Activated CD8-positive, alpha-beta T cell treated with anti-CD3 and anti-CD28 coated beads for 36 hours (primary cell): ENCODE measurements around the gene ZNF418. TPM values are rescaled to one million over a fixed set of nuclear protein-coding genes. Genes with fewer than 3 reads are reported as not detected.
A peak's percentile ranks its signal among the peaks of the same experiment; 100 is the strongest.
"Not testable (repeated sequence)": the region's sequence is repeated elsewhere in the genome, so short reads cannot be mapped to it uniquely, and the experiment has no call there.

Experiments used
- ATAC-seq: fragments of 200-7000 bp; cut with Tn5 transposase; one replicate; pipeline ENCODE4 v1.10.0; 2021; ENCODE audit warnings: mild to moderate bottlenecking, moderate library complexity
- CTCF ChIA-PET: fragments of 350-600 bp; sonication (Branson Sonifier 250); formaldehyde crosslinking; loops from one replicate; lab custom pipeline; 2021; ENCODE audit warnings: antibody characterized with exemption; lab: Charles Lee
- POLR2A ChIA-PET: fragments of 350-600 bp; sonication (Branson Sonifier 250); formaldehyde crosslinking; loops from one replicate; lab custom pipeline; 2021; ENCODE audit warnings: antibody characterized with exemption; lab: Charles Lee
- DNase-seq: peaks from one replicate; pipeline ENCODE4 v3.0.0-alpha.2; 2020
- H3K27ac Mint-ChIP-seq: one replicate; pipeline ENCODE4 v1.8.0; 2021; ENCODE audit warnings: mild to moderate bottlenecking, mixed read lengths
- H3K27me3 Mint-ChIP-seq: one replicate; pipeline ENCODE4 v1.8.0; 2021; ENCODE audit warnings: mixed read lengths
- H3K36me3 Mint-ChIP-seq: one replicate; pipeline ENCODE4 v1.8.0; 2021; ENCODE audit warnings: low read depth, mixed read lengths
- H3K4me1 Mint-ChIP-seq: one replicate; pipeline ENCODE4 v1.8.0; 2021; ENCODE audit warnings: low read depth, mixed read lengths
- H3K4me3 Mint-ChIP-seq: one replicate; pipeline ENCODE4 v1.8.0; 2021; ENCODE audit warnings: mild to moderate bottlenecking, moderate library complexity, mixed read lengths
- H3K9me3 Mint-ChIP-seq: one replicate; pipeline ENCODE4 v1.8.0; 2021; ENCODE audit warnings: mixed read lengths
- intact Hi-C: fragments of 100-400 bp; cut with micrococcal nuclease; formaldehyde crosslinking; loops from one replicate; pipeline ENCODE4 v1.10.0; 2022
- total RNA-seq, 2 experiments: library from RNA; stranded (reverse); gene quantifications; one replicate each; pipeline ENCODE4 v1.2.3, GENCODE V29; 2021
- TF ChIP-seq, protein P1 (sequence below): fragments of 200-600 bp; IDR thresholded peaks from one replicate; pipeline ENCODE4 v1.8.0; 2022; ENCODE audit warnings: antibody characterized with exemption, mild to moderate bottlenecking

The ZNF418 gene
- total RNA-seq, 2 experiments from 2014 or later = 4.1 to 5.0 TPM

DNA sequence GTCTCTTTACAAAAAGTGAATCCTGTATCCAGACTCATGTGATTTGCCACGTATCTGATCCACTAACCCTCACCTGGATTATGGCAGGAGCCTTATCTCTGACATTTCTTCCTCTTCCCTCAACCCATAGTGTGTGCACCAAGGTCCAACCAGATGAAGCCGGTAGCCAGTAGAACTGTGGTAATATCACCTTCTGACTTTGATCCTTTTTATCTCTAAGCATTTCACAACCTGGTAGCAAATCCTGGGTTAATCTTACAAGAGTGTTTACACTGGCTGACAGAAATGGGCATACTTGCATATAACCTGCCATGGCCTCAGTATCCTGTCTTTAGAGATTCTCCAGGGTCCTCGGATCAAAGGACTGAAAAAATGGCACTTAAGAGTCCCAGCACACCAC, 20.7 kb downstream of the ZNF418 start:
- CTCF ChIA-PET = no interaction called here
- Mint-ChIP-seq H3K27ac (no peak overlapping the region), H3K4me1 (peaks cover 27% of the 10 kb centered on the region), H3K9me3 (peaks cover 31% of the 10 kb centered on the region), H3K4me3 (peak overlapping the region; percentile 84), H3K27me3 (no peaks in the 10 kb centered on the region), H3K36me3 (peaks cover 67% of the 10 kb centered on the region)
- DNase-seq (no peak), ATAC-seq (no peak)
- TF ChIP-seq, protein P1, sequence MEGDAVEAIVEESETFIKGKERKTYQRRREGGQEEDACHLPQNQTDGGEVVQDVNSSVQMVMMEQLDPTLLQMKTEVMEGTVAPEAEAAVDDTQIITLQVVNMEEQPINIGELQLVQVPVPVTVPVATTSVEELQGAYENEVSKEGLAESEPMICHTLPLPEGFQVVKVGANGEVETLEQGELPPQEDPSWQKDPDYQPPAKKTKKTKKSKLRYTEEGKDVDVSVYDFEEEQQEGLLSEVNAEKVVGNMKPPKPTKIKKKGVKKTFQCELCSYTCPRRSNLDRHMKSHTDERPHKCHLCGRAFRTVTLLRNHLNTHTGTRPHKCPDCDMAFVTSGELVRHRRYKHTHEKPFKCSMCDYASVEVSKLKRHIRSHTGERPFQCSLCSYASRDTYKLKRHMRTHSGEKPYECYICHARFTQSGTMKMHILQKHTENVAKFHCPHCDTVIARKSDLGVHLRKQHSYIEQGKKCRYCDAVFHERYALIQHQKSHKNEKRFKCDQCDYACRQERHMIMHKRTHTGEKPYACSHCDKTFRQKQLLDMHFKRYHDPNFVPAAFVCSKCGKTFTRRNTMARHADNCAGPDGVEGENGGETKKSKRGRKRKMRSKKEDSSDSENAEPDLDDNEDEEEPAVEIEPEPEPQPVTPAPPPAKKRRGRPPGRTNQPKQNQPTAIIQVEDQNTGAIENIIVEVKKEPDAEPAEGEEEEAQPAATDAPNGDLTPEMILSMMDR = no peak
- intact Hi-C loops = no loop called here
- POLR2A ChIA-PET = interaction anchor here (1.3 to 1.4 kb wide), 2 partner anchors 12 to 27 kb away, joined by 3 to 6 read pairs; no protein-coding TSS in a partner anchor

DNA sequence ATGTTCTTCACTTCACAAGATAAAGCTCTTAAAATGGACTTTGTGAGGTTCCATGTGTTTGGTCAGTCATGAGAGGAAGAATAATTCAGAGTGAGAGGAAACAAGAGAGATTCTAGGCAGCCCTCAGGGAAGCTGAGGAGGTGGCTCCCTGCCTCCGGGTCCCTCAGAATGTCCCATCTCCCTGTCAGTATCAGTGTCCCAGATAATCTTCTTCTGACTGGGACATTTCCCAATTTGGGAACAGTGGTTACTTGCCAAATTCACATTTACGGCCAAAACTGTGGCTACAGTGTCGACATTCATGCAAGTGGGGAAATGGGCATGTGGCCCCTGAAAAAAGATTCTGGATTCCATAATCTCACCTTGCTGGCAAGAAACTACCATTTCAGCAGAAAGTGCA, 27.8 kb downstream of the ZNF418 start:
- no peak for ATAC-seq
- no peak for DNase-seq
- Mint-ChIP-seq H3K9me3 (peaks cover 33% of the 10 kb centered on the region), H3K4me3 (no peak overlapping the region), H3K36me3 (peaks cover 66% of the 10 kb centered on the region), H3K27me3 (no peaks in the 10 kb centered on the region), H3K27ac (no peak overlapping the region), H3K4me1 (peaks cover 17% of the 10 kb centered on the region)
- intact Hi-C loops = no loop called here
- ChIA-PET CTCF (no interaction called here), POLR2A (no interaction called here)
- TF ChIP-seq, protein P1 = no peak

DNA sequence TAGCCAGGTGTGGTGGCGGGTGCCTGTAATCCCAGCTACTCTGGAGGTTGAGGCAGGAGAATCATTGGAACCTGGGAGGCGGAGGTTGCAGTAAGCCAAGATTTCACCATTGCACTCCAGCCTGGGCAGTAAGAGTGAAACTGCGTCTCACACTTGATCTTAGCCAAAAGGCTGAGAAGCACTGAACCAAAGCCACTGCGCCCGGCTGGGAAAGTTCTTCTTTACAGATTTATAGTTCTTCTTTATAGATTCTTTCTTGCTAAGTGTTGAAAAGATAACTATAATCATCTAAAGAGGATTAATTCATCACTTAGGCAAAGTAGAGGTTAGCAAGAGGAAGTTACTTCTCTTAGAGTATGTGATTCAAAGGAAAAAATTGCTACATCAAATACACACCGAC, 29.9 kb downstream of the ZNF418 start:
- Mint-ChIP-seq H3K36me3 (peaks cover 49% of the 10 kb centered on the region), H3K4me3 (no peak overlapping the region), H3K27me3 (no peaks in the 10 kb centered on the region), H3K9me3 (peaks cover 23% of the 10 kb centered on the region), H3K4me1 (peaks cover 12% of the 10 kb centered on the region), H3K27ac (no peak overlapping the region)
- intact Hi-C loops = no loop called here
- ChIA-PET POLR2A (no interaction called here), CTCF (no interaction called here)
- DNase-seq (no peak), ATAC-seq (no peak)
- TF ChIP-seq, protein P1 = no peak

DNA sequence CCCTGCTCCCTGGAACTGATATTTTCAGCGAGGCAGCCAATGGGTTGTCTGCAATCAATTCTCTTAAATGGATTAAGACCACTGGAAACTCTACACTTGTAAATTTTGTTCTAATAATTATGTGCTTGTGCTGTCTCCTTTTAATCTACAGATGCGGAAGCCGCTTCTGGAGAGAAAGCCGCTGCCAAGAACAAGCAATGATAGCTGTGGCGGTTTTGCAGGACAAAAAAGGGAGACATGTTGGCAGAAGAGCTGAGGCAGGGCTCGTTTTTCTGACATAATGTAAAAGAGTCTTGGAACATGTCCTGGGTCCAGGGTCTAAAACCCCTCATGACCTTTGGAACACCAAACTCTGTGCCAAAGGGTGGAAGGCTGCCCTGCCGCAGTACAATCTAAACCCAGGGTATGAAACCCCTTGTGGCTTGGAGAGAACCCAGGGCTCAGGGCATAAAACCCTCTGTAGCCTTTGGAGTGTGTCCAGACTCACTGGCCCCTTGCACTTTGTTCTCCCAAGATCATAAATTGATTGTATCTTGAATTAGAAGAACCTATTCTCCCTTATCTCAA, 31.5 kb downstream of the ZNF418 start:
- no peaks in the 10 kb centered on the region for H3K27me3 Mint-ChIP-seq
- no peak for DNase-seq
- TF ChIP-seq, protein P1 = no peak
- no peak overlapping the region for H3K27ac Mint-ChIP-seq
- ChIA-PET POLR2A (no interaction called here), CTCF (interaction anchor here (0.9 to 2.1 kb wide), 3 partner anchors 12 to 22 kb away, joined by 3 to 4 read pairs (median 4); partner anchors contain the start of gene ZNF417)
- H3K4me3 Mint-ChIP-seq = no peak overlapping the region
- peaks cover 39% of the 10 kb centered on the region for H3K36me3 Mint-ChIP-seq
- peaks cover 12% of the 10 kb centered on the region for H3K4me1 Mint-ChIP-seq
- H3K9me3 Mint-ChIP-seq = peaks cover 18% of the 10 kb centered on the region
- intact Hi-C loops = no loop called here
- ATAC-seq = no peak

DNA sequence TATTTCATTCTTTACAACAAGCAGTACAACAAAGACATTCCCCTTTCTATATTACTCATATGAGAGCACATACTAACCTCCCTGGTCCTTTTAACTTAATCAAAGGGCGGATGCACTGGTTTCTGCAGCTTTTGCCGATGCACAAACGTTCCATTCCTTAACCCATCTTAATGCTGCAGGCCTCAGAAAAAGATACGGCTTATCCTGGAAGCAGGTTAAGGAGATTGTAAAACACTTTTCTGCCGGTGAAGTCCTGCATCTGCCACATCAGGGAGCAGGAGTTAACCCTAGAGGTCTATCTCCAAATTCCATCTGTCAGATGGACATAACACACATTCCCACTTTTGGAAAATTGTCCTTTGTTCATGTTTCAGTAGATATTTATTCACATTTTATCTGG, 34.9 kb downstream of the ZNF418 start:
- Mint-ChIP-seq H3K4me1 (peaks cover 10% of the 10 kb centered on the region), H3K9me3 (peaks cover 3% of the 10 kb centered on the region), H3K27ac (no peak overlapping the region), H3K27me3 (no peaks in the 10 kb centered on the region), H3K4me3 (no peak overlapping the region), H3K36me3 (peaks cover 17% of the 10 kb centered on the region)
- ATAC-seq = no peak
- POLR2A ChIA-PET = no interaction called here
- DNase-seq = no peak
- CTCF ChIA-PET = no interaction called here
- intact Hi-C loops = no loop called here
- TF ChIP-seq, protein P1 = no peak

DNA sequence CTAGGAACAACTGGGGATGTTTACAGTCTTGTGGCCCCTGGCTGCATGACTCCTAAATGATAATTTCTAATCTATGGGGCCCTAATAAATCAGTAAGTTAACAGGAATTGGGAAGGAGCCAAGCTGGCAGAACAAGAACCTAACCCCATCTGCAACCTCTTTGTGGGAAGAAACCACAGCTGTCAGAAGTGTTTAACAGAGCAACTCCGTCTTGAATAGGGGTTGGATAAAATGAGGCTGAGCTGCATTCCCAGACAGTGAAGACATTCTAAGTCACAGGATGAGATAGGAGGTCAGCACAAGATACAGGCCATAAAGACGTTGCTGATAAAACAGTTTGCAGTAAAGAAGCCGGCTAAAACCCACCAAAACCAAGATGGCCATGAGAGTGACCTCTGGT, 44.5 kb downstream of the ZNF418 start:
- H3K27me3 Mint-ChIP-seq, intact Hi-C loops, H3K4me3 Mint-ChIP-seq, H3K27ac Mint-ChIP-seq, POLR2A ChIA-PET, ATAC-seq, CTCF ChIA-PET, DNase-seq: not testable (repeated sequence)
- Mint-ChIP-seq H3K9me3 (peaks cover 12% of the 10 kb centered on the region), H3K4me1 (peaks cover 17% of the 10 kb centered on the region), H3K36me3 (peaks cover 28% of the 10 kb centered on the region)
